Measurements from ENCODE around the gene PLPPR3.

DNA sequence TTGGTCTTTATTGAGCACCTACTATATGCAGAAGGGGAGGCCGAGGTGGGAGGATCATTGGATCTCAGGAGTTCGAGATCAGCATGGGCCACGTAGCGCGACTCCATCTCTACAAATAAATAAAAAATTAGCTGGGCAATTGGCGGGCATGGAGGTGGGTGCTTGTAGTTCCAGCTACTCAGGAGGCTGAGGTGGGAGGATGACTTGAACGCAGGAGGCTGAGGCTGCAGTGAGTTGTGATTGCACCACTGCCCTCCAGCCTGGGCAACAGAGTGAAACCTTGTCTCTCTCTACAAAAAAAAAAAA lies 41.5 kb upstream of the PLPPR3 start:
- TF ChIP-seq, protein P1, sequence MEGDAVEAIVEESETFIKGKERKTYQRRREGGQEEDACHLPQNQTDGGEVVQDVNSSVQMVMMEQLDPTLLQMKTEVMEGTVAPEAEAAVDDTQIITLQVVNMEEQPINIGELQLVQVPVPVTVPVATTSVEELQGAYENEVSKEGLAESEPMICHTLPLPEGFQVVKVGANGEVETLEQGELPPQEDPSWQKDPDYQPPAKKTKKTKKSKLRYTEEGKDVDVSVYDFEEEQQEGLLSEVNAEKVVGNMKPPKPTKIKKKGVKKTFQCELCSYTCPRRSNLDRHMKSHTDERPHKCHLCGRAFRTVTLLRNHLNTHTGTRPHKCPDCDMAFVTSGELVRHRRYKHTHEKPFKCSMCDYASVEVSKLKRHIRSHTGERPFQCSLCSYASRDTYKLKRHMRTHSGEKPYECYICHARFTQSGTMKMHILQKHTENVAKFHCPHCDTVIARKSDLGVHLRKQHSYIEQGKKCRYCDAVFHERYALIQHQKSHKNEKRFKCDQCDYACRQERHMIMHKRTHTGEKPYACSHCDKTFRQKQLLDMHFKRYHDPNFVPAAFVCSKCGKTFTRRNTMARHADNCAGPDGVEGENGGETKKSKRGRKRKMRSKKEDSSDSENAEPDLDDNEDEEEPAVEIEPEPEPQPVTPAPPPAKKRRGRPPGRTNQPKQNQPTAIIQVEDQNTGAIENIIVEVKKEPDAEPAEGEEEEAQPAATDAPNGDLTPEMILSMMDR (IDR thresholded peaks at IDR 0.05), result no peak
- no peak for TF ChIP-seq POLR2A (IDR thresholded peaks at IDR 0.05)
- TF ChIP-seq POLR2AphosphoS5 (IDR thresholded peaks at IDR 0.05), result no peak

All from suprapubic skin (tissue), 4 donors.